ENCODE data around the gene PPIE. TPM values are rescaled to one million over a fixed set of nuclear protein-coding genes. Genes with fewer than 3 reads are reported as not detected.
"Not testable (repeated sequence)": the region's sequence is repeated elsewhere in the genome, so short reads cannot be mapped to it uniquely, and the experiment has no call there.

PPIE gene
- total and polyA plus RNA-seq, 4 experiments from 2014 or later, result 67.7 to 162 (median 73.3) TPM

DNA sequence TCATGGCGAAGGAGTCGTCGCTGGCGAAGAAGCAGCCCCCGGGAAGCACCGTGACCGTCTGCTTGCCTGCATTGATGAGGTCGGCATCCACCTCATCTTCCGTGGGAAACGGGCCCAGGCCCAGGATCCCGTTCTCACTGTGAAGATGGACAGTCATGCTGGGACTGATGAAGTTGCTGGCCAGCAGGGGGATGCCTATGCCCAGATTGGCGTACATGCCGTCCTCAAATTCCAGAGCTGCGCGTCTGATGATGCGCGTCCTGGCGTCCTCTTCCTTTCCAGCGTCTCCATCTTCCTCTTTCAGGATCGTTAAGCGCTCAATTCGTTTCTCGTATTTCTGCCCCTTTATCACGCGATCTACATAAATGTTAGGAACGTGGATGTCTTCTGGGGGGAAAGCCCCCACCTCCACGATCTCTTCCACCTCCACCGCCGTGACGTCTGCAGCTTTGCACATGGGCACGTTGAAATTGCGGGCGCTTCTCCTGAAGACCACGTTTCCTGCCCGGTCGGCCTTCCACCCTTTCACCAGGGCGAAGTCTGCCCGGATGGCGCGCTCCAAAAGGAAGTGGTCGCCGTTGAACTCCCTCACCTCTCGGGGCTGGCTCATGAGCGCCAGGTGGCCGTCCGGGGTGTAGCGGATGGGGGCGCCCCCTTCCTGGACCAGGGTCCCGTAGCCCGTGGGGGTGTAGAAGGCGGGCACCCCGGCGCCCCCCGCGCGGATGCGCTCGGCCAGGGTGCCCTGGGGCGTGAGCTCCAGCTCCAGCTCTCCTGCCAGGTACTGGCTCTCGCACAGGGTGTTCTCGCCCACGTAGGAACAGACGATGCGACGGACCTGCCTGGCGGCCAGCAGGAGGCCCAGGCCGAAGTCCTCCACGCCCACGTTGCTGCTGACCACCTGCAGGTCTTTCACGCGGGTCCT is 31.7 kb downstream of the PPIE start:
- peak in 1 of 5 donors; percentile 12 for DNase-seq
- intact Hi-C loops (cut with micrococcal nuclease); POLR2A ChIA-PET (ENCODE audit: partially characterized antibody); H3K27ac ChIP-seq (ENCODE audit: low read depth, low read length); H3K4me1 Mint-ChIP-seq; H3K36me3 Mint-ChIP-seq; H3K4me1 ChIP-seq (ENCODE audit: insufficient read depth, low read length); H3K27ac Mint-ChIP-seq; H3K9me3 ChIP-seq (ENCODE audit: control insufficient read depth in 1 of 2, low read length in 2 of 2); H3K4me3 ChIP-seq (ENCODE audit: low read length in 2 of 2); H3K36me3 ChIP-seq (ENCODE audit: insufficient read depth, low read length); H3K9me3 Mint-ChIP-seq; H3K27me3 Mint-ChIP-seq; CTCF ChIA-PET (ENCODE audit: partially characterized antibody); H3K27me3 ChIP-seq (ENCODE audit: insufficient read depth, low read length): not testable (repeated sequence)
- peak overlapping the region in 4 of 8 donors; percentile 46 to 73 (median 56) for H3K4me3 Mint-ChIP-seq

DNA sequence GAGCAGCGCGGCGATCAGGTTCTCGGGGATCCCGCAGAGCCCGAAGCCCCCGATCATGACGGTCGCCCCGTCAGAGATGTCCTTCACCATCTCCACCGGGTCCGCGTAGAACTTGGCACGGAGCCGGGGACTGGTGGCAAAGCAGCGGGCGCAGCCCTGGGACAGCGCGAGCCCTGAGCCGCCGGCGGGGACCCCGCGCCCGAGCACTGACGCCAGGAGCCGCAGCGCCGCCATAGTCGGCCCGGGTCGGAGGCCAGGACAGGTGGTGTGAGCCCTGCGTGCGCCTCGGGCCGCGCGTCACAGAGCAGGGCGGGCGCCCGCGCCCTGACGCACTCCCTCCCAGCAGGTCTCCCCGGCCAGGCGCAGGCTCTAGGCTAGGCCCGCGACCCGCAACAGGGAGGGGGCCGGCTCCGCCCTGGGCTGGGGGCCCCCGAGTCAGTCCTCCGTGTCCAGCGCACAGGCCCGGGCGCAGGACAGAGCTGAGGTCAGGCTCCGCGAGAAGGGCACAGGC is 32.4 kb downstream of the PPIE start, which contains the start of gene OXCT2:
TSS of gene OXCT2 (minus strand) at position 327 of the 511 bp plus-strand sequence. CDS start at position 234, 93 bp downstream.
- H3K4me3 ChIP-seq (ENCODE audit: low read length in 2 of 2); H3K9me3 Mint-ChIP-seq; H3K4me1 Mint-ChIP-seq; H3K9me3 ChIP-seq (ENCODE audit: control insufficient read depth in 1 of 2, low read length in 2 of 2); H3K36me3 Mint-ChIP-seq; H3K27me3 ChIP-seq (ENCODE audit: insufficient read depth, low read length); H3K27ac Mint-ChIP-seq; H3K27ac ChIP-seq (ENCODE audit: low read depth, low read length); H3K4me1 ChIP-seq (ENCODE audit: insufficient read depth, low read length); intact Hi-C loops (cut with micrococcal nuclease); POLR2A ChIA-PET (ENCODE audit: partially characterized antibody); H3K36me3 ChIP-seq (ENCODE audit: insufficient read depth, low read length); CTCF ChIA-PET (ENCODE audit: partially characterized antibody); H3K27me3 Mint-ChIP-seq; DNase-seq: not testable (repeated sequence)
- H3K4me3 Mint-ChIP-seq, result peak within 1 kb of the TSS in 4 of 8 donors; percentile 46 to 73 (median 56)

DNA sequence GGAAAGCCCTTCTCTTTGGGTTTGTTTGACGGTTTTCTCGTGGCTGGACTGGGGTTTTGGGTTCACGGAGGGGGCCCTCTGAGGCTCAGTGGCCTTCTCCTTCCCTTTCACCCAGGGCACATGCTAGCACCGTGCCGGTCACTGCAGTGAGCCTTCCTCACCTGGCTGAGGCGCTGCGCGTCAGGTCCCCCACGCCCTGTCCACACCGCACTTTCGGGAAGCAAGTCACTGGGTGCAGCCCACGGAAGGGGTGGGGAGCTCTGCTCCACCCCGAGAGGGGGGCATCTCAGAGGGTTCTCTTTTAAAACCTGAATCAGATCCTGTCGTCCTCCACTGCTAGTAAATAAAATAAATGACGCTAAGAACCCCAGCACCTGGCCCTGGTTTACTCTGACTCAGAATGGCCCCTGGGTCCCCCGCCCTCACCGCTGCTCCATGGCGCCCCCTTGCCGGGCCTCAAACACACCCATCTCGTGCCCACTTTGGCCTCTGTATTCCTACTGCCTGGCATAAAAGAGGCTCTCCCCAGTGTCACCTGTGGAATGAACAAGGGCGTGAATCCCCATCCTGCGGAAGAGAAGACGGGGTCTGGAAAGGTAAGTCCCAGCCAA is 34.8 kb downstream of the PPIE start:
- H3K9me3 Mint-ChIP-seq; H3K4me3 ChIP-seq (ENCODE audit: low read length in 2 of 2); H3K9me3 ChIP-seq (ENCODE audit: control insufficient read depth in 1 of 2, low read length in 2 of 2); H3K4me3 Mint-ChIP-seq; POLR2A ChIA-PET (ENCODE audit: partially characterized antibody); H3K36me3 Mint-ChIP-seq; H3K27me3 ChIP-seq (ENCODE audit: insufficient read depth, low read length); H3K27ac Mint-ChIP-seq; H3K27ac ChIP-seq (ENCODE audit: low read depth, low read length); DNase-seq; intact Hi-C loops (cut with micrococcal nuclease); H3K36me3 ChIP-seq (ENCODE audit: insufficient read depth, low read length); H3K4me1 Mint-ChIP-seq; H3K27me3 Mint-ChIP-seq; H3K4me1 ChIP-seq (ENCODE audit: insufficient read depth, low read length); CTCF ChIA-PET (ENCODE audit: partially characterized antibody): not testable (repeated sequence)

DNA sequence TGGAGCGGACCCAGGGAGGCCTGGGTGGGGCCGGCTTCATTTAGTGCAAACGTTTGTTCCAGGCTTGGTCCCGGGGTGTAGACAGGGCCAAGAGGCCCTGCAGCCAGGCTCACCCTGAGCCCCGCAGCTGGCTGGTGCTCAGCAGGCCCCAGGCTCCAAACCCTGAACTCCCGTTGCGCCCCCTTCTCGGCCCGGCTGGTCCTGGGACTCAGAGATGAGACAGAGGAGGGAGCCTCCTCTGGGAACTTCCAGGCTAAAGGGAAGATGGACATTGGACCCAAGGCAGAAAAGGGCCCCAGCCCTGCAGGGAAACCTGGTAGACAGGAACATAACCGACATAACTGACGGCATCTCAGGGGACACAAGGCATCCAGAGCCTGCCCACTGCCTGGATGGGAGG is 36.5 kb downstream of the PPIE start:
- H3K27ac Mint-ChIP-seq; CTCF ChIA-PET (ENCODE audit: partially characterized antibody); H3K4me3 ChIP-seq (ENCODE audit: low read length in 2 of 2); H3K36me3 Mint-ChIP-seq; H3K9me3 Mint-ChIP-seq; H3K27me3 Mint-ChIP-seq; H3K36me3 ChIP-seq (ENCODE audit: insufficient read depth, low read length); H3K27me3 ChIP-seq (ENCODE audit: insufficient read depth, low read length); H3K4me3 Mint-ChIP-seq; intact Hi-C loops (cut with micrococcal nuclease); H3K4me1 ChIP-seq (ENCODE audit: insufficient read depth, low read length); H3K27ac ChIP-seq (ENCODE audit: low read depth, low read length); DNase-seq; POLR2A ChIA-PET (ENCODE audit: partially characterized antibody); H3K4me1 Mint-ChIP-seq; H3K9me3 ChIP-seq (ENCODE audit: control insufficient read depth in 1 of 2, low read length in 2 of 2): not testable (repeated sequence)

DNA sequence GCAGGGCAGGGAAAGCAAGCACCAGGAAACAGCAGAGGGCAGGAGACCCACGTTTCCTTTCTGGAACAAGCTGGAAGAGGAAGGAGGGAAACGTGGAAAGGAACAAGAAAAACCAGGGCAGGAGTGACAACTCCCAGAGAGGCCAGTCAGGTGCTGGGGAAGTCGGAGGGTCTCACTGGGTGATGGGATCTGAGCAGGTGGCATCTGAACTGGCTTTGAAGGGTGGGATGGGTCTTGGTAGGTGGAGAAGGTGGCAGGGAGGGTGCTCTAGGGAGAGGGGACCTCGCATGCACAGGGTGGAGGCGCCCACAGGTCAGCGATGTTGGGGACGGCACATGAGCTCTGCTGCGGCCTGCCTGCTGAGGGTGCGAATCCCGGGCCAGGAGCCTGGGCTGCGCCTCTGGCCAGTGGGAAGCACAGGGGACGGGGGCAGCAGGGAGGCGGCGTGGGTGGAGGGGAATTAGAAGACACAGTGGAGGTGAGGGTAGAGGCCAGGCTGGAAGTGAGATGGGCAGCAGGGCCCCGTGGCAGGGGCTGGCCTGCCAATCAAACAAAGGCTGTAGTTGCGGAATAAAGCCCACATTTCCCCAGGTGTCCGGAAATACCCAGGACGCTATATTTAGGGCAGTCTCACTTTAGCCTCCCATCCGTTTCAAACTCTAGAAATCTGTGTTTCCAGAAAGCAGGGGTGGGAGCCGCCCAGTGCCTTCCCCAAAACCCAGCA is 37.2 kb downstream of the PPIE start:
- H3K4me3 ChIP-seq (ENCODE audit: low read length in 2 of 2); H3K27me3 Mint-ChIP-seq; H3K9me3 ChIP-seq (ENCODE audit: control insufficient read depth in 1 of 2, low read length in 2 of 2); H3K27me3 ChIP-seq (ENCODE audit: insufficient read depth, low read length); POLR2A ChIA-PET (ENCODE audit: partially characterized antibody); H3K36me3 Mint-ChIP-seq; H3K4me1 Mint-ChIP-seq; H3K4me1 ChIP-seq (ENCODE audit: insufficient read depth, low read length); H3K36me3 ChIP-seq (ENCODE audit: insufficient read depth, low read length); CTCF ChIA-PET (ENCODE audit: partially characterized antibody); H3K27ac Mint-ChIP-seq; H3K9me3 Mint-ChIP-seq; intact Hi-C loops (cut with micrococcal nuclease); H3K27ac ChIP-seq (ENCODE audit: low read depth, low read length); DNase-seq; H3K4me3 Mint-ChIP-seq: not testable (repeated sequence)

DNA sequence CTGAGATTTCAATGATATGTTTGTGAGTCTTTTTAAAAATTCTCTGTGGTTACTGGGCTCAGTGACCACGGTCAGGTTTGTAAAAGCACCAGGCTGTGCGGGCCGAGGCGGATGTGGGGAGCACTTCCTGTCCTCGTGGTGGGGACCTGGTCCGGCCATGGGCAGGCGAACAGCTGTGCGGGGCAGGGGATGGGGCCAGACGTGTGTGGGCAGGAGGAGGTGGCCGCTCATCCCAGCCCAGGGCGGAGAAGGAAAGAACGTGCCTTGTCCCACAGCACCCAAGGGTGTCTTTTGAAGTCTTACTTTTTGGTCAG is 37.7 kb downstream of the PPIE start:
- Histone ChIP-seq H3K36me3 (ENCODE audit: insufficient read depth, low read length) (no peaks in the 10 kb centered on the region), H3K27me3 (ENCODE audit: insufficient read depth, low read length) (no peaks in the 10 kb centered on the region), H3K4me1 (ENCODE audit: insufficient read depth, low read length) (no peaks in the 10 kb centered on the region), H3K4me3 (ENCODE audit: low read length in 2 of 2) (no peak overlapping the region), H3K27ac (ENCODE audit: low read depth, low read length) (no peak overlapping the region), H3K9me3 (ENCODE audit: control insufficient read depth in 1 of 2, low read length in 2 of 2) (no peaks in the 10 kb centered on the region)
- intact Hi-C loops (cut with micrococcal nuclease), result no loop called here
- no peaks in the 10 kb centered on the region for H3K4me1 Mint-ChIP-seq
- no peak for DNase-seq
- no peaks in the 10 kb centered on the region for H3K27me3 Mint-ChIP-seq
- no peaks in the 10 kb centered on the region for H3K36me3 Mint-ChIP-seq
- no peaks in the 10 kb centered on the region for H3K9me3 Mint-ChIP-seq
- CTCF ChIA-PET (ENCODE audit: partially characterized antibody), result no interaction called here
- no peak overlapping the region for H3K27ac Mint-ChIP-seq
- POLR2A ChIA-PET (ENCODE audit: partially characterized antibody), result no interaction called here
- no peak overlapping the region for H3K4me3 Mint-ChIP-seq

DNA sequence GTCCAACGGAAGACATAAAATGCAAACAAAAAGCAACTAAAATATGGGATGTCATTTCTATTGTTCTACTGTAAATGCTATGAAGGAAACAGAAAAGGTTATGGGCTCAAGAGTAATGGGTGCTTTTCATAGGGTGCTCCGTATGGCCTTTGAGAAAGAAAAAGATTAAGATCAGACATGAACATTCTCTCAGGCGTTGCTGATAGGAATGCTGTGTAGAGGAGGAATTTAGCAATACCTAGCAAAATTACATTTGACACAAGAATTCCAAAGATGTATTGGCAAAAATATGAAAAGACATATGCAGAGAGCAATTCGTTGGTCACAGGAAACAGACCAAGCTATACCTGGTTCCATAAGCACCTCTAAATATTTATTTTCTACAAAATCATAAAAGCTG is 38.2 kb downstream of the PPIE start:
- no peaks in the 10 kb centered on the region for H3K4me1 Mint-ChIP-seq
- no peaks in the 10 kb centered on the region for H3K27me3 ChIP-seq (ENCODE audit: insufficient read depth, low read length)
- H3K9me3 Mint-ChIP-seq, result no peaks in the 10 kb centered on the region
- H3K27me3 Mint-ChIP-seq, result no peaks in the 10 kb centered on the region
- no peak overlapping the region for H3K4me3 ChIP-seq (ENCODE audit: low read length in 2 of 2)
- H3K4me1 ChIP-seq (ENCODE audit: insufficient read depth, low read length), result no peaks in the 10 kb centered on the region
- ChIA-PET CTCF (ENCODE audit: partially characterized antibody) (no interaction called here), POLR2A (ENCODE audit: partially characterized antibody) (no interaction called here)
- intact Hi-C loops (cut with micrococcal nuclease), result no loop called here
- H3K9me3 ChIP-seq (ENCODE audit: control insufficient read depth in 1 of 2, low read length in 2 of 2), result no peaks in the 10 kb centered on the region
- no peak overlapping the region for H3K27ac Mint-ChIP-seq
- no peaks in the 10 kb centered on the region for H3K36me3 Mint-ChIP-seq
- H3K36me3 ChIP-seq (ENCODE audit: insufficient read depth, low read length), result no peaks in the 10 kb centered on the region
- H3K4me3 Mint-ChIP-seq, result no peak overlapping the region
- no peak overlapping the region for H3K27ac ChIP-seq (ENCODE audit: low read depth, low read length)
- no peak for DNase-seq

Measured in CD4-positive, alpha-beta memory T cell (primary cell).